Panc1 (cell line): Measurements from ENCODE around the gene GRK6. TPM values are rescaled to one million over a fixed set of nuclear protein-coding genes. Genes with fewer than 3 reads are reported as not detected.
A peak's percentile ranks its signal among the peaks of the same experiment; 100 is the strongest.

Source experiments
- ATAC-seq: fragments of 200-7000 bp; cut with Tn5 transposase; 2 replicates; pipeline ENCODE4 v1.9.1; 2020; ENCODE audit warnings: mild to moderate bottlenecking, moderate library complexity
- BruUV-seq: library from RNA; stranded (reverse); fragments of 400-500 nt; replicated peaks from 2 replicates; lab custom pipeline; 2021; lab: Mats Ljungman, UMichigan
- CTCF ChIA-PET: fragments of 300-600 bp; sonication (Branson Sonifier 250); formaldehyde crosslinking; loops from one replicate; lab custom pipeline; 2022; ENCODE audit warnings: antibody characterized with exemption; lab: Charles Lee
- POLR2A ChIA-PET: fragments of 300-600 bp; sonication (Branson Sonifier 250); formaldehyde crosslinking; loops from one replicate; lab custom pipeline; 2022; ENCODE audit warnings: antibody characterized with exemption; lab: Charles Lee
- DNase-seq: peaks from one replicate; pipeline ENCODE4 v3.0.0-alpha.2; 2010; ENCODE audit warnings: low read depth, low spot score
- H3K27ac ChIP-seq: 2 replicates; pipeline ENCODE4 v1.5.1; 2011; ENCODE audit warnings: mild to moderate bottlenecking, low read length, inconsistent platforms
- H3K27me3 ChIP-seq: fragments of 200-500 bp; sonication (Bioruptor generic); 2 replicates; pipeline ENCODE4 v1.6.0; 2014; ENCODE audit warnings: low read length, inconsistent platforms; ENCODE audit not compliant: control insufficient read depth, insufficient read depth
- H3K36me3 ChIP-seq: fragments of 200-500 bp; sonication (Bioruptor generic); 2 replicates; pipeline ENCODE4 v1.5.1; 2014; ENCODE audit warnings: inconsistent platforms, mild to moderate bottlenecking, low read length, moderate library complexity; ENCODE audit not compliant: control insufficient read depth, insufficient read depth
- H3K4me1 ChIP-seq: 2 replicates; pipeline ENCODE4 v1.5.1; 2011; ENCODE audit warnings: inconsistent platforms, mild to moderate bottlenecking, low read length, moderate library complexity; ENCODE audit not compliant: control insufficient read depth, insufficient read depth
- H3K4me3 ChIP-seq, 2 experiments: 2 replicates each; pipeline ENCODE4 v1.5.1; 2011 to 2012; ENCODE audit warnings: low read depth in 2 of 2, low read length in 2 of 2, mild to moderate bottlenecking in 2 of 2, inconsistent platforms in 1 of 2, moderate library complexity in 1 of 2
- H3K9me3 ChIP-seq: fragments of 200-500 bp; sonication (Bioruptor generic); 2 replicates; pipeline ENCODE4 v1.5.1; 2014; ENCODE audit warnings: low read depth, mild to moderate bottlenecking, inconsistent platforms, low read length, moderate library complexity; ENCODE audit not compliant: control insufficient read depth, insufficient read depth
- POLR2AphosphoS5 ChIP-seq: IDR thresholded peaks from 2 replicates; pipeline ENCODE4 v1.6.1; 2012; ENCODE audit warnings: mild to moderate bottlenecking, low read depth, low read length, moderate library complexity
- SIN3A ChIP-seq: IDR thresholded peaks from 2 replicates; pipeline ENCODE4 v1.6.1; 2012; ENCODE audit warnings: low read depth, mild to moderate bottlenecking, low read length, moderate library complexity, borderline replicate concordance; ENCODE audit not compliant: insufficient read depth
- TCF7L2 ChIP-seq: IDR thresholded peaks from 2 replicates; pipeline ENCODE4 v1.6.1; 2011; ENCODE audit warnings: mild to moderate bottlenecking, low read depth, low read length, inconsistent platforms
- in situ Hi-C: cut with HindIII; loops from 2 replicates; pipeline ENCODE4 v1.10.0; 2016; ENCODE audit warnings: low sequenced_read_pairs, low pct_unique_long_range_greater_than_20kb
- intact Hi-C: fragments of 100-400 bp; cut with micrococcal nuclease; formaldehyde crosslinking; loops from one replicate; pipeline ENCODE4 v1.10.0; 2022; ENCODE audit not compliant: unreplicated experiment
- total RNA-seq: library from RNA; stranded (reverse); gene quantifications from one replicate; pipeline ENCODE4 v1.2.1, GENCODE V29; 2021; ENCODE audit not compliant: unreplicated experiment
- TF ChIP-seq, protein P1 (sequence below): fragments of 450-650 bp; IDR thresholded peaks from 2 replicates; pipeline ENCODE4 v1.5.1; 2017; ENCODE audit warnings: mild to moderate bottlenecking
- TF ChIP-seq, protein P2 (sequence below), 2 experiments: IDR thresholded peaks; 2 replicates each; pipeline ENCODE4 v1.6.1; 2011 to 2012; ENCODE audit warnings: low read depth in 2 of 2, control low read depth in 1 of 2, low read length in 1 of 2, mild to moderate bottlenecking in 1 of 2, moderate library complexity in 1 of 2; ENCODE audit not compliant: insufficient read depth in 1 of 2

GRK6 gene
- total RNA-seq, 1 experiment from 2014 or later: 56.1 TPM

DNA sequence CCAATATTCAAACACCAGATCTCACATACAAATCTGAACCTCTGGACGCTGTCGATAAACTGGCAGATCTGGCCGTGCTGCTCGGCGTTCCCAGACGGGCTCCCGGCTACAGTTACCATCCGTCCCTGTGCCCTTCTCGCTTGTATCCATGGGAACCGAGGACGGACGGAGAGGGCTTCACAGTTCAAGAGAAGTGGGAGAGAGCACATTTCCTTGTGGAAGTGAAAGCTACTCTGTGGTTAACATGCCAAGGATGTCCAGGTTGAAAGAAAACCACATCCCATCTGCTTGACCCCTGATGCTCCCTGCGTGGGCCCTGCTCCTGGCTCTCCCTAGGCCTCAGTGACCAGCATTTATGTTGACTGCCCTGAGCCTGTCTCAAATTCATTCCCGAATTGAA is 53.3 kb downstream of the GRK6 start:
- no peaks in the 10 kb centered on the region for H3K36me3 ChIP-seq
- no peak for TF ChIP-seq POLR2AphosphoS5
- TF ChIP-seq, protein P1, sequence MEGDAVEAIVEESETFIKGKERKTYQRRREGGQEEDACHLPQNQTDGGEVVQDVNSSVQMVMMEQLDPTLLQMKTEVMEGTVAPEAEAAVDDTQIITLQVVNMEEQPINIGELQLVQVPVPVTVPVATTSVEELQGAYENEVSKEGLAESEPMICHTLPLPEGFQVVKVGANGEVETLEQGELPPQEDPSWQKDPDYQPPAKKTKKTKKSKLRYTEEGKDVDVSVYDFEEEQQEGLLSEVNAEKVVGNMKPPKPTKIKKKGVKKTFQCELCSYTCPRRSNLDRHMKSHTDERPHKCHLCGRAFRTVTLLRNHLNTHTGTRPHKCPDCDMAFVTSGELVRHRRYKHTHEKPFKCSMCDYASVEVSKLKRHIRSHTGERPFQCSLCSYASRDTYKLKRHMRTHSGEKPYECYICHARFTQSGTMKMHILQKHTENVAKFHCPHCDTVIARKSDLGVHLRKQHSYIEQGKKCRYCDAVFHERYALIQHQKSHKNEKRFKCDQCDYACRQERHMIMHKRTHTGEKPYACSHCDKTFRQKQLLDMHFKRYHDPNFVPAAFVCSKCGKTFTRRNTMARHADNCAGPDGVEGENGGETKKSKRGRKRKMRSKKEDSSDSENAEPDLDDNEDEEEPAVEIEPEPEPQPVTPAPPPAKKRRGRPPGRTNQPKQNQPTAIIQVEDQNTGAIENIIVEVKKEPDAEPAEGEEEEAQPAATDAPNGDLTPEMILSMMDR: no peak
- no peak for TF ChIP-seq TCF7L2
- no peak for TF ChIP-seq SIN3A
- TF ChIP-seq, protein P2, sequence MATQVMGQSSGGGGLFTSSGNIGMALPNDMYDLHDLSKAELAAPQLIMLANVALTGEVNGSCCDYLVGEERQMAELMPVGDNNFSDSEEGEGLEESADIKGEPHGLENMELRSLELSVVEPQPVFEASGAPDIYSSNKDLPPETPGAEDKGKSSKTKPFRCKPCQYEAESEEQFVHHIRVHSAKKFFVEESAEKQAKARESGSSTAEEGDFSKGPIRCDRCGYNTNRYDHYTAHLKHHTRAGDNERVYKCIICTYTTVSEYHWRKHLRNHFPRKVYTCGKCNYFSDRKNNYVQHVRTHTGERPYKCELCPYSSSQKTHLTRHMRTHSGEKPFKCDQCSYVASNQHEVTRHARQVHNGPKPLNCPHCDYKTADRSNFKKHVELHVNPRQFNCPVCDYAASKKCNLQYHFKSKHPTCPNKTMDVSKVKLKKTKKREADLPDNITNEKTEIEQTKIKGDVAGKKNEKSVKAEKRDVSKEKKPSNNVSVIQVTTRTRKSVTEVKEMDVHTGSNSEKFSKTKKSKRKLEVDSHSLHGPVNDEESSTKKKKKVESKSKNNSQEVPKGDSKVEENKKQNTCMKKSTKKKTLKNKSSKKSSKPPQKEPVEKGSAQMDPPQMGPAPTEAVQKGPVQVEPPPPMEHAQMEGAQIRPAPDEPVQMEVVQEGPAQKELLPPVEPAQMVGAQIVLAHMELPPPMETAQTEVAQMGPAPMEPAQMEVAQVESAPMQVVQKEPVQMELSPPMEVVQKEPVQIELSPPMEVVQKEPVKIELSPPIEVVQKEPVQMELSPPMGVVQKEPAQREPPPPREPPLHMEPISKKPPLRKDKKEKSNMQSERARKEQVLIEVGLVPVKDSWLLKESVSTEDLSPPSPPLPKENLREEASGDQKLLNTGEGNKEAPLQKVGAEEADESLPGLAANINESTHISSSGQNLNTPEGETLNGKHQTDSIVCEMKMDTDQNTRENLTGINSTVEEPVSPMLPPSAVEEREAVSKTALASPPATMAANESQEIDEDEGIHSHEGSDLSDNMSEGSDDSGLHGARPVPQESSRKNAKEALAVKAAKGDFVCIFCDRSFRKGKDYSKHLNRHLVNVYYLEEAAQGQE (IDR thresholded peaks at IDR 0.05; ENCODE audit: insufficient read depth in 1 of 2, low read depth in 2 of 2, low read length in 1 of 2): no peak
- in situ Hi-C loops: no loop called here
- H3K4me1 ChIP-seq: peaks cover 3% of the 10 kb centered on the region
- no peak overlapping the region; the same call in 1 of the 2 replicates for H3K27ac ChIP-seq
- CTCF ChIA-PET: interaction anchor here (0.6 to 1.0 kb wide), 4 partner anchors 12 to 127 kb away, joined by 3 to 6 read pairs (median 4); no protein-coding TSS in a partner anchor
- intact Hi-C loops: no loop called here
- BruUV-seq: no TSS peak
- DNase-seq (no peak), ATAC-seq (no peak)
- H3K9me3 ChIP-seq: no peaks in the 10 kb centered on the region
- POLR2A ChIA-PET: no interaction called here
- no peaks in the 10 kb centered on the region for H3K27me3 ChIP-seq
- H3K4me3 ChIP-seq: no peak overlapping the region

DNA sequence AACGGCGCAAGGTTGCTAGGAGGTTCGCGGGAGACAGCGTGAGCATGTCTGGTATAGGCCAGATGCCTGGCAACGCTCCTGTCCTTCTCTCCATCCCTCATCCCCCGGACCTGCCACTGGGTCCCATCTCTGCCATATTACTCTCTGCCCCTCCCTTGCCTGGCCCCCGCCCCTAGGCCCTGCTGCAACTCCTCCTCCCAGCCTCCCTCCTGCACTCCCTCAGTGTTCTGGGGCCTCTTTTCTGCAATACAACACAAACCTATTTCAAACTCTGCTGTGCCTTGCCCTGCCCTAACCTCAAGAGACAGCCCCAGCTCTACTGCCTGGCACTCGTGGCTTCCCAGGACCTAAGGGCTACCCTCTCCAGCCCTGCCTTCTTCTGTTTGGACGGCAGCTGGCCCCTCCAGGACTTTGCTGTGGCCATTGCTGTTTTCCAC is 55.9 kb downstream of the GRK6 start:
- BruUV-seq: no TSS peak
- in situ Hi-C loops (no loop called here), intact Hi-C loops (no loop called here)
- no peak for ATAC-seq
- CTCF ChIA-PET: interaction anchor here (0.9 kb wide), 1 partner anchor 19 kb away, joined by 5 read pairs; no protein-coding TSS in a partner anchor
- H3K4me3 ChIP-seq: no peak overlapping the region
- no peaks in the 10 kb centered on the region; the same call in 1 of the 2 replicates for H3K4me1 ChIP-seq
- H3K27ac ChIP-seq: no peak overlapping the region
- no peak for DNase-seq
- POLR2A ChIA-PET: no interaction called here
- no peaks in the 10 kb centered on the region for H3K27me3 ChIP-seq
- no peaks in the 10 kb centered on the region for H3K9me3 ChIP-seq
- no peaks in the 10 kb centered on the region; the same call in 1 of the 2 replicates for H3K36me3 ChIP-seq
- TF ChIP-seq, protein P2 (IDR thresholded peaks at IDR 0.05; ENCODE audit: insufficient read depth in 1 of 2, low read depth in 2 of 2, low read length in 1 of 2): no peak
- TF ChIP-seq POLR2AphosphoS5: 0 out of 2 replicates have a peak, but pooled peaks have one; percentile 29
